DND-41 (cell line): ENCODE data around the gene ORM1.

Source experiments
- EZH2 ChIP-seq: IDR thresholded peaks from 3 replicates; pipeline ENCODE4 v1.6.1; 2012; ENCODE audit warnings: borderline replicate concordance, low read depth, mild to moderate bottlenecking, moderate library complexity, low read length, inconsistent platforms; ENCODE audit not compliant: severe bottlenecking
- TF ChIP-seq, protein P1 (sequence below): IDR thresholded peaks from 2 replicates; pipeline ENCODE4 v1.5.1; 2012; ENCODE audit warnings: borderline replicate concordance, low read length, moderate library complexity, mild to moderate bottlenecking; ENCODE audit not compliant: poor library complexity, severe bottlenecking; ENCODE audit errors: extremely low read depth

DNA sequence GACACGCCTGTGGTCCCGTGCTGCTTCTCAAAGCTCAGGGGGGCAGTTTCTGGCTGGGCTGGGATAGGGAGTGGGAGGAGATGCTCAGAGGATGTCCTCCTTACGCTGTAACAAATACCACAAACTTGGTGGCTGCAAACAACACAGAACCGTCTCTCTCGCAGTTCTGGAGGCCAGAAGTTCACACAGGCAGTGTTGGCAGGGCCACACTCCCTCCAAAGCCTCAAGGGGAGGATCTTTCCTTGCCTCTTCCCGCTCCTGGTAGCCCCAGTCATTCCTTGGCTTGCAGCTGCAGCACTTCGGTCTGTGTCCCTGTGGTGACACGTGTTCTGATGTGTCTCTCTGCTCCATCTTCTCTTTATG, 10.4 kb upstream of the ORM1 start:
- TF ChIP-seq, protein P1, sequence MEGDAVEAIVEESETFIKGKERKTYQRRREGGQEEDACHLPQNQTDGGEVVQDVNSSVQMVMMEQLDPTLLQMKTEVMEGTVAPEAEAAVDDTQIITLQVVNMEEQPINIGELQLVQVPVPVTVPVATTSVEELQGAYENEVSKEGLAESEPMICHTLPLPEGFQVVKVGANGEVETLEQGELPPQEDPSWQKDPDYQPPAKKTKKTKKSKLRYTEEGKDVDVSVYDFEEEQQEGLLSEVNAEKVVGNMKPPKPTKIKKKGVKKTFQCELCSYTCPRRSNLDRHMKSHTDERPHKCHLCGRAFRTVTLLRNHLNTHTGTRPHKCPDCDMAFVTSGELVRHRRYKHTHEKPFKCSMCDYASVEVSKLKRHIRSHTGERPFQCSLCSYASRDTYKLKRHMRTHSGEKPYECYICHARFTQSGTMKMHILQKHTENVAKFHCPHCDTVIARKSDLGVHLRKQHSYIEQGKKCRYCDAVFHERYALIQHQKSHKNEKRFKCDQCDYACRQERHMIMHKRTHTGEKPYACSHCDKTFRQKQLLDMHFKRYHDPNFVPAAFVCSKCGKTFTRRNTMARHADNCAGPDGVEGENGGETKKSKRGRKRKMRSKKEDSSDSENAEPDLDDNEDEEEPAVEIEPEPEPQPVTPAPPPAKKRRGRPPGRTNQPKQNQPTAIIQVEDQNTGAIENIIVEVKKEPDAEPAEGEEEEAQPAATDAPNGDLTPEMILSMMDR: no peak
- TF ChIP-seq EZH2: no peak
